Skeletal muscle cell (primary cell): Measurements from ENCODE around the gene ZDHHC14.

Source experiments
- DNase-seq: peaks from one replicate; pipeline ENCODE4 v3.0.0-alpha.2; 2010; ENCODE audit warnings: low read depth
- H3K4me3 ChIP-seq: 2 replicates; pipeline ENCODE4 v1.5.1; 2011; ENCODE audit warnings: low read depth, mild to moderate bottlenecking, control low read depth, low read length, moderate library complexity

Gene ZDHHC14

GRCh38 chr6:157726892-157727628 lies 346.1 kb downstream of the ZDHHC14 start:
- no peak for DNase-seq
- H3K4me3 ChIP-seq: no peak overlapping the region
